NCI-H2029 treated with DMSO at 0.1 percent for 48 hours (cell line): ENCODE results near the gene DET1.
A peak's percentile ranks its signal among the peaks of the same experiment; 100 is the strongest.

Experiments used
- DNase-seq: peaks from one replicate; lab custom pipeline; 2025; lab: John Stamatoyannopoulos, UW

The DET1 gene

GRCh38 chr15:88467073-88467934, 79.2 kb downstream of the DET1 start, which contains the start of the genes MRPL46 and MRPS11:
Gene MRPL46 (minus strand): TSS chr15:88467388. CDS start chr15:88467377, 11 bp downstream.
Gene MRPS11 (plus strand): TSS chr15:88467708. CDS start chr15:88467718, 10 bp downstream.
- DNase-seq: peak; percentile 62

GRCh38 chr15:88465633-88466224, 80.8 kb downstream of the DET1 start:
- no peak for DNase-seq

GRCh38 chr15:88463870-88464532, 82.5 kb downstream of the DET1 start:
- no peak for DNase-seq
